Activated B cell treated with CpG ODN at 0.5 μM for 24 hours (primary cell): ENCODE measurements around the gene FCSK. TPM values are rescaled to one million over a fixed set of nuclear protein-coding genes. Genes with fewer than 3 reads are reported as not detected.
"Not testable (repeated sequence)": the region's sequence is repeated elsewhere in the genome, so short reads cannot be mapped to it uniquely, and the experiment has no call there.

Experiments
- ATAC-seq: fragments of 200-7000 bp; cut with Tn5 transposase; one replicate; pipeline ENCODE4 v1.10.0; 2021; ENCODE audit warnings: low read depth, mild to moderate bottlenecking, moderate library complexity
- CTCF ChIA-PET: fragments of 350-600 bp; sonication (Branson Sonifier 250); formaldehyde crosslinking; loops from one replicate; lab custom pipeline; 2021; ENCODE audit warnings: antibody characterized with exemption; lab: Charles Lee
- POLR2A ChIA-PET: fragments of 350-600 bp; sonication (Branson Sonifier 250); formaldehyde crosslinking; loops from one replicate; lab custom pipeline; 2021; ENCODE audit warnings: antibody characterized with exemption; lab: Charles Lee
- DNase-seq: peaks from one replicate; pipeline ENCODE4 v3.0.0; 2022
- H3K27ac Mint-ChIP-seq: one replicate; pipeline ENCODE4 v1.8.0; 2020; ENCODE audit warnings: mixed read lengths
- H3K27me3 Mint-ChIP-seq: one replicate; pipeline ENCODE4 v1.8.0; 2021; ENCODE audit warnings: mixed read lengths
- H3K36me3 Mint-ChIP-seq: one replicate; pipeline ENCODE4 v1.8.0; 2021; ENCODE audit warnings: low read depth, mixed read lengths
- H3K4me1 Mint-ChIP-seq: one replicate; pipeline ENCODE4 v1.8.0; 2021; ENCODE audit warnings: mixed read lengths
- H3K4me3 Mint-ChIP-seq: one replicate; pipeline ENCODE4 v1.8.0; 2020; ENCODE audit warnings: mild to moderate bottlenecking, mixed read lengths
- H3K9me3 Mint-ChIP-seq: one replicate; pipeline ENCODE4 v1.8.0; 2020; ENCODE audit warnings: mixed read lengths
- intact Hi-C: fragments of 100-400 bp; cut with micrococcal nuclease; formaldehyde crosslinking; loops from one replicate; pipeline ENCODE4 v1.15.1; 2024
- total RNA-seq: library from RNA; stranded (reverse); gene quantifications from 2 replicates; pipeline ENCODE4 v1.2.3, GENCODE V29; 2022
- TF ChIP-seq, protein P1 (sequence below): fragments of 200-600 bp; IDR thresholded peaks from one replicate; pipeline ENCODE4 v1.8.0; 2022; ENCODE audit warnings: antibody characterized with exemption, mild to moderate bottlenecking

Gene FCSK
- total RNA-seq, result 20.1 and 21.4 TPM in 2 replicates

DNA sequence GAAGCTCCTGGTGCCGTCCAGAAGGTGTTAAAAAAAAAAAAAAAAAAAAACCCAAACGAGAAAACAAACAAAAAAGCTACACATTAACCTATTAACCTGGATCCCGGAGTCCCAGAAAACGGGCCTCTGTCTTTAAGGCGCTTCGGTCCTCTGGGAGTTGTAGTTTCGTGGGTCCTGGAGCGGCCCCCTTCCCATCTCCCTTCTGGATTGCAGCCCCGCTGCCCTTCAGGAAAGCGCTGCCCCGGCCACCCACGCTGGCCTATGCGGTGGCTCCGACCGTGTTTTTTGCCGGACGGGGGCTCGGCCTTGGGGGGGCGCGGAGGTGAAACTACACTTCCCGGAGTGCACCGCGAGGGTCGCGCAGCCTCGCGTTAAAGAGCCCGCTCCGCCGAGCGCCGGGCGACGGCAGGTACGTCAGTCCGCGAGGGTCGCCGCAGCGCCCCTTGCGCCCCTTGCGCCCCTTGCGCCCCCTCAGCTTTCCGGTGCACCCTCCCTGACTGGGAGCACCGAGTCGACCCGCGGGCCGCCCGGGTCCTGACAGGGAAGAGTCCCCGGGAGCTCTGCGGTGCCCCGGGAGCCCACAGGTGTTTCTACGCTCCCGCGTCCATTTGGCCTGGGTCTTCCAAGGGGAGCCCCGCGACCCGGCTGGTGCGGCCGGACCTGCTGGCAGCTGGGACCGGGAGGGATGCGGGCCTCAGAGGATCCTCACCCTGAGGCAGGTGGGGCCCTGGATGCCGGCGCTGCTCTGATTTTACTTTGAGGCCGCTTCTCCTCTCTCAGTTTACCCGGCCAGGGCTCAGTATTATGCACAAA lies at the start of gene FCSK:
Gene FCSK, plus strand, starts transcription at position 374 of the 813 bp plus-strand sequence. CDS start 8,596 bp downstream, outside the sequence.
- intact Hi-C loops, result loop anchor here (1.0 to 5.0 kb wide), 7 partner anchors 15 to 73 kb away; partner anchors contain the start of genes COG4, SF3B3 and ST3GAL2
- DNase-seq, result peak; percentile 78
- ATAC-seq, result peak; percentile 92
- POLR2A ChIA-PET, result interaction anchor here (0.5 to 3.6 kb wide), 19 partner anchors 16 to 166 kb away, joined by 3 to 85 read pairs (median 5); partner anchors contain the start of genes AARS1, DDX19A and ST3GAL2
- Mint-ChIP-seq H3K27me3 (no peaks in the 10 kb centered on the region), H3K36me3 (peaks cover 2% of the 10 kb centered on the region), H3K4me3 (peak within 1 kb of the TSS; percentile 88), H3K4me1 (peaks cover 16% of the 10 kb centered on the region), H3K9me3 (no peaks in the 10 kb centered on the region), H3K27ac (peak within 1 kb of the TSS; percentile 89)
- TF ChIP-seq, protein P1, sequence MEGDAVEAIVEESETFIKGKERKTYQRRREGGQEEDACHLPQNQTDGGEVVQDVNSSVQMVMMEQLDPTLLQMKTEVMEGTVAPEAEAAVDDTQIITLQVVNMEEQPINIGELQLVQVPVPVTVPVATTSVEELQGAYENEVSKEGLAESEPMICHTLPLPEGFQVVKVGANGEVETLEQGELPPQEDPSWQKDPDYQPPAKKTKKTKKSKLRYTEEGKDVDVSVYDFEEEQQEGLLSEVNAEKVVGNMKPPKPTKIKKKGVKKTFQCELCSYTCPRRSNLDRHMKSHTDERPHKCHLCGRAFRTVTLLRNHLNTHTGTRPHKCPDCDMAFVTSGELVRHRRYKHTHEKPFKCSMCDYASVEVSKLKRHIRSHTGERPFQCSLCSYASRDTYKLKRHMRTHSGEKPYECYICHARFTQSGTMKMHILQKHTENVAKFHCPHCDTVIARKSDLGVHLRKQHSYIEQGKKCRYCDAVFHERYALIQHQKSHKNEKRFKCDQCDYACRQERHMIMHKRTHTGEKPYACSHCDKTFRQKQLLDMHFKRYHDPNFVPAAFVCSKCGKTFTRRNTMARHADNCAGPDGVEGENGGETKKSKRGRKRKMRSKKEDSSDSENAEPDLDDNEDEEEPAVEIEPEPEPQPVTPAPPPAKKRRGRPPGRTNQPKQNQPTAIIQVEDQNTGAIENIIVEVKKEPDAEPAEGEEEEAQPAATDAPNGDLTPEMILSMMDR, result no peak
- CTCF ChIA-PET, result interaction anchor here (0.7 to 1.8 kb wide), 5 partner anchors 16 to 74 kb away, joined by 3 to 10 read pairs (median 4); partner anchors contain the start of gene ST3GAL2

DNA sequence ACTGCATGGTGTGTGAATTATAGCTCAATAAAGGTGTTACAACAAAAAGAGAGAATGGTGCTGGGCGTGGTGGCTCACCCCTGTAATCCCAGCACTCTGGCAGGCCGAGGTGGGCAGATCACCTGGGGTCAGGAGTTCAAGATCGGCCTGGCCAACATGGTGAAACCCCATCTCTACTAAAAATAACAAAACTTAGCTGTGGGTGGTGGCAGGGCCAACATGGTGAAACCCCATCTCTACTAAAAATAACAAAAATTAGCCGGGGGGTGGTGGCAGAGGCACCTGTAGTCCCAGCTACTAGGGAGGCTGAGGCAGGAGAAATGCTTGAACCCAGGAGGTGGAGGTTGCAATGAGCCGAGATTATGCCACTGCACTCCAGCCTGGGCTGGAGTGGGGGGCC lies 48.3 kb upstream of the FCSK start:
- H3K4me3 Mint-ChIP-seq, H3K9me3 Mint-ChIP-seq, H3K27ac Mint-ChIP-seq, DNase-seq, H3K27me3 Mint-ChIP-seq, intact Hi-C loops, ATAC-seq, H3K36me3 Mint-ChIP-seq: not testable (repeated sequence)
- ChIA-PET POLR2A (interaction anchor here (0.6 to 3.2 kb wide), 6 partner anchors 10 to 117 kb away, joined by 4 to 21 read pairs (median 5); partner anchors contain the start of gene COG4), CTCF (interaction anchor here (1.1 kb wide), 1 partner anchor 24 kb away, joined by 5 read pairs; no protein-coding TSS in a partner anchor)
- peaks cover 65% of the 10 kb centered on the region for H3K4me1 Mint-ChIP-seq

DNA sequence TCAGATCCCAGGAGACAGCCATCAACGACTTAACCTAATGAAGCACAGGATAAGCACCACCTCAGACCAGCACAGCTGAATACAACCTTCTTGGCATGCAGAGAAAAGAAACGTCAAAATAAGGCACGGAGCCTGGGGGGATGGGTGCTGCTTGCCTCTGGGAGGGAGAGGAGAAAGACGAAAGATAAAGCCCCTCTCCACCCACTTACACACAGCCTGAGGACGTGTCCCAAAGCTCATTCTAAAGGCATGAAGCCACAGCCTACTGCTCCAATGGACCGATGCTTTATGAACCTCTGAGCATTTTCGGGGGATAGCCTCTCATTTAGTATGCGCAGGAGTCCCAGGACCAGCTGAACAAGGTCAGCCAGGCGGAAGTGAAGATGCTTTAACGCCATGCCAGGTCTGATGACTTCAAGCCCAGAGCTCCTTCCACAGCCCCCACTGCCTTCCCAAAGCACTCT lies 46.6 kb upstream of the FCSK start:
- ATAC-seq (no peak), DNase-seq (no peak)
- Mint-ChIP-seq H3K27ac (no peak overlapping the region), H3K27me3 (peaks cover 6% of the 10 kb centered on the region), H3K36me3 (peaks cover 13% of the 10 kb centered on the region), H3K4me3 (peak overlapping the region; percentile 52), H3K9me3 (no peaks in the 10 kb centered on the region), H3K4me1 (peaks cover 61% of the 10 kb centered on the region)
- TF ChIP-seq, protein P1, result no peak
- POLR2A ChIA-PET, result interaction anchor here (0.5 to 3.2 kb wide), 8 partner anchors 8 to 119 kb away, joined by 4 to 21 read pairs (median 8); partner anchors contain the start of gene ST3GAL2
- CTCF ChIA-PET, result interaction anchor here (1.3 to 1.6 kb wide), 2 partner anchors 11 to 13 kb away, joined by 4 to 5 read pairs; no protein-coding TSS in a partner anchor
- intact Hi-C loops, result no loop called here

DNA sequence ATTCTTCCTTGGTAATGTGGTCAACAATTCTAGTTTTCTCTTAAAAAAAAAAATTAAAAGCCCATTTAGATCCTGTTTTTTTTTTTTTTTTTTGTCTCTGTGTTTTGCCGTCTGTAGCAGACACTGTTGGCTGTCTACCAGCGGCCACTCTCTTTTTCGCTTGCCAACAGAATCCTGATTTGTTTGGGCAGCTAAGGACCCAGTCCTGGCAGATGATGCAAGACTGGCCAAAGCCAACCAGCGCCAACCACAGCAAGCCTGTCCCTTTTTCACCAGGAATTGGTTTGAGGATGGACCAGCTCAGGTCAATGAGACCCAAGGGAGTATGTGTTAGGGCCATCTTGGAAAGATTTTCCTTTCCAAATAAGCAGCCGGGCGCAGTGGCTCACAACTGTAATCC lies 43.7 kb upstream of the FCSK start:
- CTCF ChIA-PET, result no interaction called here
- intact Hi-C loops, result no loop called here
- Mint-ChIP-seq H3K9me3 (no peaks in the 10 kb centered on the region), H3K4me3 (no peak overlapping the region), H3K4me1 (peaks cover 42% of the 10 kb centered on the region), H3K36me3 (peaks cover 16% of the 10 kb centered on the region), H3K27ac (no peak overlapping the region), H3K27me3 (peaks cover 6% of the 10 kb centered on the region)
- TF ChIP-seq, protein P1, result no peak
- POLR2A ChIA-PET, result interaction anchor here (0.6 to 0.7 kb wide), 2 partner anchors 25 to 78 kb away, joined by 3 read pairs; no protein-coding TSS in a partner anchor
- no peak for ATAC-seq
- DNase-seq, result no peak

DNA sequence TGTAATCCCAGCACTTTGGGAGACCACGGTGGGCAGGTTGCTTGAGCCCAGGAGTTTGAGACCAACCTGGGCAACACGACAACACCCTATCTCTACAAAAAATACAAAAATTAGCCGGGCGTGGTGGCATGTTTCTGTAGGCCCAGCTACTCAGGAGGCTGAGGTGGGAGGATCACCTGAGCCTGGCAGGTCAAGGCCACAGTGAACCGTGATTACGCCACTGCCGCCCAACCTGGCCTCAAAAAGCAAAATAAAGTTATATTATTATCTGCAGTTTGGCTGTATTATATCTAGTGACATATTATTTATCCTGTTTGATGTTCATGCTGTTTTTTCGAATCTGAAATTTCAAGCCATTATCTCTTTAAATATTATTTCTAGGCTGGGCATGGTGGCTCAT lies 42.0 kb upstream of the FCSK start:
- ChIA-PET CTCF (interaction anchor here (0.9 kb wide), 1 partner anchor 18 kb away, joined by 3 read pairs; no protein-coding TSS in a partner anchor), POLR2A (interaction anchor here (0.6 to 1.9 kb wide), 3 partner anchors 20 to 41 kb away, joined by 5 to 7 read pairs (median 6); no protein-coding TSS in a partner anchor)
- no peak overlapping the region for H3K4me3 Mint-ChIP-seq
- H3K36me3 Mint-ChIP-seq, result peaks cover 17% of the 10 kb centered on the region
- H3K27ac Mint-ChIP-seq, result no peak overlapping the region
- H3K9me3 Mint-ChIP-seq, result no peaks in the 10 kb centered on the region
- intact Hi-C loops, result no loop called here
- DNase-seq (no peak), ATAC-seq (no peak)
- peaks cover 2% of the 10 kb centered on the region for H3K27me3 Mint-ChIP-seq
- TF ChIP-seq, protein P1, result no peak
- peaks cover 42% of the 10 kb centered on the region for H3K4me1 Mint-ChIP-seq

DNA sequence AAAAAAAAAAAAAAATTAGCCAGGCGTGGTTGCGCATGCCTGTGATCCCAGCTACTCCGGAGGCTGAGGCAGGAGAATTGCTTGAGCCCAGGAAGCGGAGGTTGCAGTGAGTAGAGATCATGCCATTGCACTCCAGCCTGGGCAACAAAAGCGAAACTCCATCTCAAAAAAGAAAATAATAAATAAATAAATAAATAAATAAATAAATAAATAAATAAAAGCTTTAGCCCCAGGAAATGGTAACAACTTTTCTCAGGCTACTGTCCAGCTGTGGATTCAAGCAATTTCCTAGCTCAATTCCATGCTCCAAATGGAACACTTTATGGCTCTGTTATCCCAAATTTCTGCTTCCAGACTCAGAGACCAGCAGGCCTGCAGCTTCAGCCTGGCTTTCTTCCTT lies 40.8 kb upstream of the FCSK start:
- H3K9me3 Mint-ChIP-seq, DNase-seq, ATAC-seq, H3K27me3 Mint-ChIP-seq, H3K27ac Mint-ChIP-seq, H3K4me3 Mint-ChIP-seq, intact Hi-C loops, CTCF ChIA-PET: not testable (repeated sequence)
- POLR2A ChIA-PET, result interaction anchor here (0.7 to 1.2 kb wide), 3 partner anchors 14 to 39 kb away, joined by 3 to 6 read pairs (median 5); no protein-coding TSS in a partner anchor
- H3K36me3 Mint-ChIP-seq, result peaks cover 17% of the 10 kb centered on the region
- H3K4me1 Mint-ChIP-seq, result peaks cover 42% of the 10 kb centered on the region
